NCI-H146 treated with DMSO at 0.1 percent for 48 hours (cell line): Measurements from ENCODE around the gene CSMD2.

ENCODE experiments used
- DNase-seq: peaks from one replicate; lab custom pipeline; 2025; ENCODE audit not compliant: unreplicated experiment; lab: John Stamatoyannopoulos, UW

The CSMD2 gene

GRCh38 chr1:34156739-34157138 is 8.3 kb downstream of the CSMD2 start:
- DNase-seq = no peak

GRCh38 chr1:34155860-34156259 is 9.2 kb downstream of the CSMD2 start:
- no peak for DNase-seq

GRCh38 chr1:34153246-34153645 is 11.8 kb downstream of the CSMD2 start:
- no peak for DNase-seq

GRCh38 chr1:34149501-34149900 is 15.5 kb downstream of the CSMD2 start:
- DNase-seq = no peak

- no peak for DNase-seq
Observed at GRCh38 chr1:34147301-34147700, 17.7 kb downstream of the CSMD2 start.

- DNase-seq = no peak
Observed at GRCh38 chr1:34144766-34145165, 20.3 kb downstream of the CSMD2 start.

- no peak for DNase-seq
Observed at GRCh38 chr1:34143975-34144374, 21.1 kb downstream of the CSMD2 start.

- no peak for DNase-seq
Observed at GRCh38 chr1:34140011-34140676, 24.9 kb downstream of the CSMD2 start.

GRCh38 chr1:34137411-34137810 is 27.6 kb downstream of the CSMD2 start:
- DNase-seq = no peak

- DNase-seq = no peak
Observed at GRCh38 chr1:34132161-34132420, 32.9 kb downstream of the CSMD2 start.

GRCh38 chr1:34131396-34132160 is 33.5 kb downstream of the CSMD2 start:
- DNase-seq = no peak

- no peak for DNase-seq
Observed at GRCh38 chr1:34130306-34130705, 34.7 kb downstream of the CSMD2 start.

GRCh38 chr1:34129630-34130029 is 35.4 kb downstream of the CSMD2 start:
- DNase-seq = no peak

GRCh38 chr1:34128186-34128889 is 36.7 kb downstream of the CSMD2 start:
- no peak for DNase-seq

GRCh38 chr1:34127006-34128000 is 37.7 kb downstream of the CSMD2 start:
- no peak for DNase-seq

GRCh38 chr1:34126486-34126885 is 38.5 kb downstream of the CSMD2 start:
- no peak for DNase-seq

- no peak for DNase-seq
Observed at GRCh38 chr1:34125721-34126380, 39.2 kb downstream of the CSMD2 start.

- no peak for DNase-seq
Observed at GRCh38 chr1:34122080-34122932, 42.7 kb downstream of the CSMD2 start.

- DNase-seq = no peak
Observed at GRCh38 chr1:34115233-34115632, 49.8 kb downstream of the CSMD2 start.

GRCh38 chr1:34113887-34114286 is 51.1 kb downstream of the CSMD2 start:
- DNase-seq = no peak
